ENCODE data around the gene MAG. TPM values are rescaled to one million over a fixed set of nuclear protein-coding genes. Genes with fewer than 3 reads are reported as not detected.

The MAG gene
- total RNA-seq, 3 donors from 2014 or later: 4.2 TPM; not detected in 2

DNA sequence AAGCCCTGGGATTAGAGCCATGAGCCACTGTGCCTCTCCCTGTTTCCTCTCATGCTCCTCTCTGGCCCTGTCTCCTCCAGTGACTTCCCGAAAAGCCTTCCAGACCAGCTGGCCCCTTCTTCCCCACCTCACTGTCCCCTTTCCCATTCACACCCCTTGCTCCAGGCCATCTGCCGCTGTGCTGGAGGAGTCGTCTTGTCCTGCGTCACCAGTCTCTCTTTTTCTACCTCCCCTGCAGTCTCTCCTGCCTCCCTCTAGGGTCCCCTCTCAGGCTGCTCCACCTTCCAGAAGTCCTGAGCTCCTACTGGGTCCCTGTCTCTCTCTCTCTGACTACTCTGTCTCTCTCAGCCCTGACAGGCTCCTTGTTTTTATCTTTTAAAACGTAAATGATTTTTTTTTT, 50.5 kb downstream of the MAG start:
- TF ChIP-seq POLR2A (IDR thresholded peaks at IDR 0.05) (no peak), POLR2AphosphoS5 (IDR thresholded peaks at IDR 0.05) (no peak)
- TF ChIP-seq, protein P1, sequence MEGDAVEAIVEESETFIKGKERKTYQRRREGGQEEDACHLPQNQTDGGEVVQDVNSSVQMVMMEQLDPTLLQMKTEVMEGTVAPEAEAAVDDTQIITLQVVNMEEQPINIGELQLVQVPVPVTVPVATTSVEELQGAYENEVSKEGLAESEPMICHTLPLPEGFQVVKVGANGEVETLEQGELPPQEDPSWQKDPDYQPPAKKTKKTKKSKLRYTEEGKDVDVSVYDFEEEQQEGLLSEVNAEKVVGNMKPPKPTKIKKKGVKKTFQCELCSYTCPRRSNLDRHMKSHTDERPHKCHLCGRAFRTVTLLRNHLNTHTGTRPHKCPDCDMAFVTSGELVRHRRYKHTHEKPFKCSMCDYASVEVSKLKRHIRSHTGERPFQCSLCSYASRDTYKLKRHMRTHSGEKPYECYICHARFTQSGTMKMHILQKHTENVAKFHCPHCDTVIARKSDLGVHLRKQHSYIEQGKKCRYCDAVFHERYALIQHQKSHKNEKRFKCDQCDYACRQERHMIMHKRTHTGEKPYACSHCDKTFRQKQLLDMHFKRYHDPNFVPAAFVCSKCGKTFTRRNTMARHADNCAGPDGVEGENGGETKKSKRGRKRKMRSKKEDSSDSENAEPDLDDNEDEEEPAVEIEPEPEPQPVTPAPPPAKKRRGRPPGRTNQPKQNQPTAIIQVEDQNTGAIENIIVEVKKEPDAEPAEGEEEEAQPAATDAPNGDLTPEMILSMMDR (IDR thresholded peaks at IDR 0.05): no peak
- Histone ChIP-seq H3K36me3 (no peaks in the 10 kb centered on the region), H3K9me3 (no peaks in the 10 kb centered on the region), H3K4me3 (no peak overlapping the region), H3K4me1 (no peaks in the 10 kb centered on the region), H3K27ac (no peak overlapping the region), H3K27me3 (no peaks in the 10 kb centered on the region)
- intact Hi-C loops (cut with DNase I; ENCODE audit: low total_unique reads): no loop called here
- DNase-seq (ENCODE audit: low spot score in 2 of 2): no peak

DNA sequence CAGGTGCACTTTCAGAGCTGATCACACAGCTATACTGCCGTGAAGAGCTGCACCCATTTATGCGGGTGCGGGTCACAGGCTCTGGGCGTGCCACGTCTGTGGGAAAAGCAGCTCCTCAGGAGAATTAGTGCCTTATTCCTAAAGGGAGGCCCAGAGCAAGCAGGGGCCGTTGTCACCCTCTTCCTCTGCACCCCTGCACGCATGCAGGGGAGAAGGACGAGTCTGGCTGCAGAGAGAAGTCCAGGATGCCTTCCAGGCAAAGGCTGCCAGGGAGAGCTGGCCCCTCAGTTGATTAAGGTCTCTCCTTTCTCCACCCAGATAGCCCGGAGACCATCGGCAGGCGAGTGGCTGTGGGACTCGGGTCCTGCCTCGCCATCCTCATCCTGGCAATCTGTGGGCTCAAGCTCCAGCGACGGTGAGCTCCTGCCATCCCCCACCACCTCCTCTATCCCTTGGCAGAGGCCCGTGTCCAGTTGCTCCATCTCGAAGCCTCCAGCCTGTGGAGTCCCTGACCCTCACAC, 52.6 kb downstream of the MAG start:
- no peaks in the 10 kb centered on the region for H3K4me1 ChIP-seq
- peak in 1 of 2 donors; percentile 24 for DNase-seq (ENCODE audit: low spot score in 2 of 2)
- no peaks in the 10 kb centered on the region for H3K27me3 ChIP-seq
- H3K36me3 ChIP-seq: no peaks in the 10 kb centered on the region
- no peak overlapping the region for H3K27ac ChIP-seq
- H3K9me3 ChIP-seq: no peaks in the 10 kb centered on the region
- no peak overlapping the region for H3K4me3 ChIP-seq
- TF ChIP-seq, protein P1 (IDR thresholded peaks at IDR 0.05): no peak
- TF ChIP-seq POLR2A (IDR thresholded peaks at IDR 0.05) (no peak), POLR2AphosphoS5 (IDR thresholded peaks at IDR 0.05) (no peak)
- intact Hi-C loops (cut with DNase I; ENCODE audit: low total_unique reads): no loop called here

DNA sequence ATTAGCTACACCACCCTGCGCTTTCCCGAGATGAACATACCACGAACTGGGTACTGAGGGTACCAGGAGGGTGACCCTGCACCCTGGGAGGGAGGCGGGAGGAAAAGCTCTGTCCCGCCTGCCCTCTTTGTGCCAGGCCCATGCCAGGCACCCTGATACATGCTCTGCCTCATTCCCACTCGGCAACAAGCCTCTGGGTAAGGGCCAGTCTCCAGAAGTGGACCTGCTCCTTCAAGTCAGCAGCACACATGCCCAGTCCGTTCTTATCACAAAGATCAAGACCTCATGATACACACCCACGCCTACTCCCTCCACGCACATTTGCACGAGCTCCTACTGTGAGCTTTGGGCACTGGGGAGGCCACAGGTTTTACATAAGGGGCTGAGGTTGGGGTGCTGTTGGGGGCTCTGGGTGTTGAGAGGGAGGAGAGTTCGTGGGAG, 53.7 kb downstream of the MAG start:
- Histone ChIP-seq H3K27ac (no peak overlapping the region), H3K4me1 (no peaks in the 10 kb centered on the region), H3K4me3 (no peak overlapping the region), H3K9me3 (no peaks in the 10 kb centered on the region), H3K36me3 (no peaks in the 10 kb centered on the region), H3K27me3 (no peaks in the 10 kb centered on the region)
- intact Hi-C loops (cut with DNase I; ENCODE audit: low total_unique reads): no loop called here
- peak in 1 of 2 donors; percentile 20 for DNase-seq (ENCODE audit: low spot score in 2 of 2)
- TF ChIP-seq POLR2A (IDR thresholded peaks at IDR 0.05) (no peak), POLR2AphosphoS5 (IDR thresholded peaks at IDR 0.05) (no peak)
- TF ChIP-seq, protein P1 (IDR thresholded peaks at IDR 0.05): no peak

DNA sequence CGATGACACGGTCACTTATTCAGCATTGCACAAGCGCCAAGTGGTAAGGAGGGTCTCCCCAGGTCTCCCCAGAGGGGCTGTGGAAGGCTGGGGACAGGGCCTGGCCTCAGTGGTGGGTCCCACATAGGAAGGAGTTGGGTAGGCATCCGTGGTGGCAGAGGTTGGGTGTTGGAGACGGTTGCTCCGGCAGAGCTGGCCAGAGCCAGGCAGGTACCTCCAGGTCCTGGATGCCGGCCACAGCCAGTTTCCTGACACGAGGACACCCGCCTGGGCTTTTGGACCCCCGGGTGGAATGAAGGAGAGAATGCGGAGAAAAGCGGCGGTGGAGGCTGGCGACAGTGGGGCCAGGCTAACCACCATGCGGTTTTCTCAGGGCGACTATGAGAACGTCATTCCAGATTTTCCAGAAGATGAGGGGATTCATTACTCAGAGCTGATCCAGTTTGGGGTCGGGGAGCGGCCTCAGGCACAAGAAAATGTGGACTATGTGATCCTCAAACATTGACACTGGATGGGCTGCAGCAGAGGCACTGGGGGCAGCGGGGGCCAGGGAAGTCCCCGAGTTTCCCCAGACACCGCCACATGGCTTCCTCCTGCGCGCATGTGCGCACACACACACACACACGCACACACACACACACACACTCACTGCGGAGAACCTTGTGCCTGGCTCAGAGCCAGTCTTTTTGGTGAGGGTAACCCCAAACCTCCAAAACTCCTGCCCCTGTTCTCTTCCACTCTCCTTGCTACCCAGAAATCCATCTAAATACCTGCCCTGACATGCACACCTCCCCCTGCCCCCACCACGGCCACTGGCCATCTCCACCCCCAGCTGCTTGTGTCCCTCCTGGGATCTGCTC, 54.5 kb downstream of the MAG start:
- no peak for TF ChIP-seq POLR2AphosphoS5 (IDR thresholded peaks at IDR 0.05)
- TF ChIP-seq, protein P1 (IDR thresholded peaks at IDR 0.05): no peak
- TF ChIP-seq POLR2A (IDR thresholded peaks at IDR 0.05): no peak
- Histone ChIP-seq H3K4me3 (no peak overlapping the region), H3K27ac (no peak overlapping the region), H3K27me3 (no peaks in the 10 kb centered on the region), H3K36me3 (no peaks in the 10 kb centered on the region), H3K4me1 (no peaks in the 10 kb centered on the region), H3K9me3 (no peaks in the 10 kb centered on the region)
- peak in 1 of 2 donors; percentile 51 for DNase-seq (ENCODE audit: low spot score in 2 of 2)
- intact Hi-C loops (cut with DNase I; ENCODE audit: low total_unique reads): no loop called here

All from breast epithelium (tissue), 4 donors.